Erythroblast (primary cell): Measurements from ENCODE around the gene KBTBD12.

Experiments used
- GATA1 ChIP-seq: IDR thresholded peaks from 2 replicates; pipeline ENCODE4 v1.6.1; 2011; ENCODE audit warnings: low read depth, mild to moderate bottlenecking, control low read depth, low read length, moderate library complexity
- POLR2A ChIP-seq: IDR thresholded peaks from 2 replicates; pipeline ENCODE4 v1.6.1; 2011; ENCODE audit warnings: mild to moderate bottlenecking, low read length

DNA sequence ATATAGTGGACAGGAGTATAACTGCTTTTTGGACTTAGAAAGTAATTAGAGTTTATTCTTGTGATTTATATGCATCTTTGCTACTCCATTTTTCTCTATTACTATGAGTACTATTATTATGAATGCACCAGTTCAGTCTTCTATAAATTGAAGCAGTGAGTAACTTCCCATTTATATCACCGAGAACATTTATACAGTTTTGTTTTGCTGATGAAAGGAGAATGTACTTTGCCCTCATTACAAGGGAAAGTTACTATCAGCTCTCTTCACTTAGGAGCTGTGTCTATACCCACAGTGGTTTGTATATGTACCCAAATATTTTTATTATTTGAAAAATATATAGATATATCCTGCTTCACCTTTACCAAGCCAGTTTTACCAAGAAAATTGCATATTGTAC is 5.7 kb downstream of the KBTBD12 start:
- no peak for TF ChIP-seq POLR2A
- no peak for TF ChIP-seq GATA1
